ENCODE results near the gene NANS. TPM values are rescaled to one million over a fixed set of nuclear protein-coding genes. Genes with fewer than 3 reads are reported as not detected.
"Not testable (repeated sequence)": the region's sequence is repeated elsewhere in the genome, so short reads cannot be mapped to it uniquely, and the experiment has no call there.

NANS gene
- total RNA-seq, 2 experiments from 2014 or later = 45.9 to 47.7 TPM

- peak within 1 kb of the TSS; percentile 91 for H3K27ac Mint-ChIP-seq
- H3K4me1 Mint-ChIP-seq = peaks cover 47% of the 10 kb centered on the region
- H3K36me3 Mint-ChIP-seq (ENCODE audit: low read depth) = peaks cover 14% of the 10 kb centered on the region
- no peaks in the 10 kb centered on the region for H3K27me3 Mint-ChIP-seq
- DNase-seq (peak; percentile 79), ATAC-seq (peak; percentile 49)
- no peaks in the 10 kb centered on the region for H3K9me3 Mint-ChIP-seq (ENCODE audit: low read depth)
- H3K4me3 Mint-ChIP-seq = peak within 1 kb of the TSS; percentile 75
- ChIA-PET POLR2A (interaction anchor here (1.2 to 1.9 kb wide), 4 partner anchors 15 to 137 kb away, joined by 4 to 5 read pairs (median 4); partner anchors contain the start of gene NANS), CTCF (interaction anchor here (0.7 to 2.2 kb wide), 20 partner anchors 9 to 417 kb away, joined by 3 to 13 read pairs (median 4); partner anchors contain the start of gene TBC1D2)
- intact Hi-C loops (cut with DNase I, micrococcal nuclease) = loop anchor here (1.0 to 5.0 kb wide), 9 partner anchors 11 to 197 kb away; partner anchors contain the start of genes CORO2A (in 2 of the 2), TBC1D2 (in 1 of the 2) and TRMO (in 1 of the 2)
Measured at GRCh38 chr9:98118640-98119601, 62.4 kb downstream of the NANS start, which contains the start of gene TRIM14. Gene TRIM14 (minus strand): TSS chr9:98119222. CDS start chr9:98119188, 34 bp downstream.

- H3K36me3 Mint-ChIP-seq (ENCODE audit: low read depth) = peaks cover 16% of the 10 kb centered on the region
- POLR2A ChIA-PET = interaction anchor here (0.8 kb wide), 1 partner anchor 12 kb away, joined by 3 read pairs; no protein-coding TSS in a partner anchor
- ATAC-seq = no peak
- peak overlapping the region; percentile 91 for H3K27ac Mint-ChIP-seq
- no peaks in the 10 kb centered on the region for H3K27me3 Mint-ChIP-seq
- H3K9me3 Mint-ChIP-seq (ENCODE audit: low read depth) = no peaks in the 10 kb centered on the region
- intact Hi-C loops (cut with DNase I, micrococcal nuclease) = no loop called here
- H3K4me1 Mint-ChIP-seq = peaks cover 41% of the 10 kb centered on the region
- CTCF ChIA-PET = interaction anchor here (0.6 to 1.1 kb wide), 5 partner anchors 12 to 186 kb away, joined by 3 to 6 read pairs (median 4); no protein-coding TSS in a partner anchor
- peak overlapping the region; percentile 75 for H3K4me3 Mint-ChIP-seq
- no peak for DNase-seq
Measured at GRCh38 chr9:98120476-98120875, 63.9 kb downstream of the NANS start.

GRCh38 chr9:98121058-98121457 lies 64.5 kb downstream of the NANS start:
- CTCF ChIA-PET = interaction anchor here (0.6 to 1.4 kb wide), 9 partner anchors 10 to 153 kb away, joined by 3 to 7 read pairs (median 4); no protein-coding TSS in a partner anchor
- intact Hi-C loops (cut with DNase I, micrococcal nuclease) = no loop called here
- H3K27me3 Mint-ChIP-seq = no peaks in the 10 kb centered on the region
- DNase-seq (no peak), ATAC-seq (no peak)
- POLR2A ChIA-PET = interaction anchor here (0.8 kb wide), 1 partner anchor 13 kb away, joined by 3 read pairs; no protein-coding TSS in a partner anchor
- H3K9me3 Mint-ChIP-seq (ENCODE audit: low read depth) = no peaks in the 10 kb centered on the region
- H3K4me3 Mint-ChIP-seq = no peak overlapping the region
- H3K36me3 Mint-ChIP-seq (ENCODE audit: low read depth) = peaks cover 14% of the 10 kb centered on the region
- no peak overlapping the region for H3K27ac Mint-ChIP-seq
- H3K4me1 Mint-ChIP-seq = peaks cover 41% of the 10 kb centered on the region

- POLR2A ChIA-PET; H3K9me3 Mint-ChIP-seq (ENCODE audit: low read depth); H3K36me3 Mint-ChIP-seq (ENCODE audit: low read depth); intact Hi-C loops (cut with DNase I, micrococcal nuclease); ATAC-seq; H3K4me3 Mint-ChIP-seq; H3K27me3 Mint-ChIP-seq; DNase-seq; H3K27ac Mint-ChIP-seq: not testable (repeated sequence)
- peaks cover 30% of the 10 kb centered on the region for H3K4me1 Mint-ChIP-seq
- CTCF ChIA-PET = interaction anchor here (0.5 kb wide), 1 partner anchor 49 kb away, joined by 3 read pairs; no protein-coding TSS in a partner anchor
Measured at GRCh38 chr9:98124091-98124490, 67.6 kb downstream of the NANS start.

GRCh38 chr9:98124637-98125426 lies 68.3 kb downstream of the NANS start:
- Mint-ChIP-seq H3K4me3 (no peak overlapping the region), H3K4me1 (peaks cover 24% of the 10 kb centered on the region), H3K9me3 (ENCODE audit: low read depth) (no peaks in the 10 kb centered on the region), H3K36me3 (ENCODE audit: low read depth) (peaks cover 6% of the 10 kb centered on the region), H3K27ac (no peak overlapping the region), H3K27me3 (no peaks in the 10 kb centered on the region)
- DNase-seq = no peak
- ChIA-PET POLR2A (no interaction called here), CTCF (interaction anchor here (0.5 to 0.6 kb wide), 2 partner anchors 50 to 52 kb away, joined by 3 read pairs; no protein-coding TSS in a partner anchor)
- intact Hi-C loops (cut with DNase I, micrococcal nuclease) = no loop called here
- ATAC-seq = no peak

DNA sequence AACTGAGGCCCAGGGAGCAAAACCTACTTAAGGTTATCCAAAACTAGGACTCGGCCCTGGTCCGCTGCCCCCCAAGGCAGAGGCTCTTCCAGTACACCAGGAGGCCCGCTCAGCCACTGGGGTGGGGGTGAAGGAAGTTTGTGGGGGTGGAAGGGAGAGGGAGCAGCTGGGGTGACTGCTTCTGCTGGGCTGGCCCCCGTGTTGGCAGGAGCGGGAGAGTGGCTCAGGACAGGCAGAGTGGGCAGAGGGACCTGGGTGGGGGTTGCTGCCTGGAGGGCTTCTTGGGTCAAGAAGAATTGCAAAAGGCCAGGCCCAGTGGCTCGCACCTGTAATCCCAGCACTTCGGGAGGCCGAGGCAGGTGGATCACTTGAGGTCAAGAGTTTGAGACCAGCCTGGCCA lies 70.7 kb downstream of the NANS start:
- ChIA-PET CTCF (interaction anchor here (0.9 kb wide), 1 partner anchor 9 kb away, joined by 3 read pairs; no protein-coding TSS in a partner anchor), POLR2A (no interaction called here)

DNA sequence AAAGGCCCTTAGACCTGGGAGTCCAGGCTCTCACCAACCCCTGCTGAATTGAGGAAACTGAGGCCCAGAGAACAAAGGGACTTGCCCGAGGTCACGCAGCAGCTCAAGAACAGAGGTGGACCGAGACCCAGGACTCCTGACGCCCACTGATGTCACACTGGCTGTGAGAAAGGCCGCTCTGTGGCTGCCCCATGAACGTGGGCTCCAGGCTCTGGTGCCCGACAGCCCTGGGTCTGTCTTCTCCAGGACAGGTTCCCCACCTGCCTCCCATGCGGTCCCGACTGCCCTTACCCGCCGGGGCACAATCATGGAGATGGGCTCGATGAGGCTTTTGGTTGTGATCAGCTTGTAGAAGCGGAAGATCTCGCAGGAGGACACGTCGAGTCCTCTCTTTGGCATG lies 71.8 kb downstream of the NANS start:
- intact Hi-C loops (cut with DNase I, micrococcal nuclease) = no loop called here
- no peaks in the 10 kb centered on the region for H3K27me3 Mint-ChIP-seq
- CTCF ChIA-PET = interaction anchor here (0.6 to 1.0 kb wide), 3 partner anchors 10 to 76 kb away, joined by 3 read pairs; no protein-coding TSS in a partner anchor

More for the DNA sequence above, 70.7 kb downstream of the NANS start:
- Mint-ChIP-seq H3K36me3 (ENCODE audit: low read depth) (peaks cover 6% of the 10 kb centered on the region), H3K27ac (no peak overlapping the region), H3K4me1 (peaks cover 2% of the 10 kb centered on the region), H3K27me3 (no peaks in the 10 kb centered on the region), H3K9me3 (ENCODE audit: low read depth) (no peaks in the 10 kb centered on the region), H3K4me3 (no peak overlapping the region)
- DNase-seq = no peak
- no peak for ATAC-seq
- intact Hi-C loops (cut with DNase I, micrococcal nuclease) = no loop called here

DNA sequence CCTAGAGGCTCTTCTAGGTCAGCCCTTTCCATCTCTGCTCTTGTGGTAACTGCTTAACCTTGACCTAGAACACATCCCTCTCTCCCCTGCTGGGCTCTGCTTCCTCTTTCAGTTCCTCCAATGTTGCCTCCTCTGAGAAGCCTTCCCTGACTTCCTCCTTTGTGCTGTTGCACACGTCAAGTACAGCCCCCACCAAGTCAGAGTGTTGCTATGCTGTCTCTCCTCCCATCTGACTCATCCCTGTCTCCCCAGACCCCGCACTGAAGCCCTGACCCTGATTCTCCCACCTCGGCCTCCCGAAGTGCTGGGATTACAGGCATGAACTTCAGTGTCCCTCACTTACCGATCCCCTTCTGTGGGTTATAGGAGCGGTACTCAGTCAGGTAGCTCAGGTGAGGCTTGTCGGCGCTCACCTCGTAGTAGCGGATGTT lies 72.9 kb downstream of the NANS start:
- no peaks in the 10 kb centered on the region for H3K27me3 Mint-ChIP-seq
- H3K36me3 Mint-ChIP-seq (ENCODE audit: low read depth) = peaks cover 6% of the 10 kb centered on the region
- ATAC-seq (no peak), DNase-seq (no peak)
- no peak overlapping the region for H3K27ac Mint-ChIP-seq
- H3K4me3 Mint-ChIP-seq = no peak overlapping the region
- ChIA-PET POLR2A (no interaction called here), CTCF (interaction anchor here (0.7 to 1.8 kb wide), 2 partner anchors 11 to 128 kb away, joined by 3 read pairs; no protein-coding TSS in a partner anchor)
- no peaks in the 10 kb centered on the region for H3K4me1 Mint-ChIP-seq
- H3K9me3 Mint-ChIP-seq (ENCODE audit: low read depth) = no peaks in the 10 kb centered on the region
- intact Hi-C loops (cut with DNase I, micrococcal nuclease) = no loop called here

More for the DNA sequence above, 71.8 kb downstream of the NANS start:
- H3K36me3 Mint-ChIP-seq (ENCODE audit: low read depth) = peaks cover 6% of the 10 kb centered on the region
- ATAC-seq (no peak), DNase-seq (no peak)
- H3K9me3 Mint-ChIP-seq (ENCODE audit: low read depth) = no peaks in the 10 kb centered on the region
- no peaks in the 10 kb centered on the region for H3K4me1 Mint-ChIP-seq
- POLR2A ChIA-PET = no interaction called here
- no peak overlapping the region for H3K27ac Mint-ChIP-seq
- no peak overlapping the region for H3K4me3 Mint-ChIP-seq

DNA sequence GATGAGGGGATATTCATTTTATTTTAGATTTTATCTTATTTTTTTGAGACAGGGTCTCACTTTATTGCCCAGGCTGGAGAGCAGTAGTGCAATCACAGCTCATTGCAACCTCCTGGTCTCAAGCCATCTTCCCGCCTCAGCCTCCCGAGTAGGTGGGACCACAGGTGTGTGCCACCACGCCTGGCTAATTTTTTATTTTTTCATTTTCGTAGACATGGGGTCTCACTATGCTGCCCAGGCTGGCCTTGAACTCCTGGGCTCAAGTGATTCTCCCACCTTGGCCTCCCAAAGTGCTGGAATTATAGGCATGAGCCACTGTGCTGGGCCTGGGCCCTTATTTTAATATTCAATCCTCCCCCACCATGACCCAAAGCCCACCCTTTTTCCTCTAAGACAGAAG lies 73.5 kb downstream of the NANS start:
- POLR2A ChIA-PET; DNase-seq; ATAC-seq; H3K27me3 Mint-ChIP-seq; H3K9me3 Mint-ChIP-seq (ENCODE audit: low read depth); H3K4me3 Mint-ChIP-seq; H3K27ac Mint-ChIP-seq; H3K36me3 Mint-ChIP-seq (ENCODE audit: low read depth); intact Hi-C loops (cut with DNase I, micrococcal nuclease); H3K4me1 Mint-ChIP-seq: not testable (repeated sequence)
- CTCF ChIA-PET = interaction anchor here (1.8 kb wide), 1 partner anchor 12 kb away, joined by 3 read pairs; no protein-coding TSS in a partner anchor

GRCh38 chr9:98130576-98131228 lies 74.2 kb downstream of the NANS start:
- intact Hi-C loops (cut with DNase I, micrococcal nuclease) = no loop called here
- Mint-ChIP-seq H3K9me3 (ENCODE audit: low read depth) (no peaks in the 10 kb centered on the region), H3K27ac (no peak overlapping the region), H3K4me3 (no peak overlapping the region), H3K27me3 (no peaks in the 10 kb centered on the region), H3K4me1 (no peaks in the 10 kb centered on the region), H3K36me3 (ENCODE audit: low read depth) (peaks cover 4% of the 10 kb centered on the region)
- POLR2A ChIA-PET = no interaction called here
- CTCF ChIA-PET = interaction anchor here (0.7 to 1.8 kb wide), 3 partner anchors 8 to 111 kb away, joined by 3 read pairs; no protein-coding TSS in a partner anchor
- DNase-seq = no peak
- no peak for ATAC-seq
